K562 (cell line): ENCODE results near the gene COPS4. TPM values are rescaled to one million over a fixed set of nuclear protein-coding genes. Genes with fewer than 3 reads are reported as not detected.
A peak's percentile ranks its signal among the peaks of the same experiment; 100 is the strongest.

Source experiments
- CBX5 ChIP-seq: IDR thresholded peaks from 2 replicates; pipeline ENCODE4 v1.6.1; 2014; ENCODE audit warnings: low read depth, borderline replicate concordance
- DPF2 ChIP-seq: fragments of 450-650 bp; IDR thresholded peaks from 2 replicates; pipeline ENCODE4 v1.6.1; 2016
- GATA2 ChIP-seq: sonication (generic); formaldehyde crosslinking; IDR thresholded peaks from 2 replicates; pipeline ENCODE4 v1.4.0; 2020; ENCODE audit warnings: mild to moderate bottlenecking, missing genetic modification reagents
- RFX7 ChIP-seq: fragments of 250-450 bp; sonication (Bioruptor Pico); IDR thresholded peaks from 2 replicates; pipeline ENCODE4 v1.5.1; 2021; ENCODE audit warnings: mild to moderate bottlenecking
- TRIM28 ChIP-seq: fragments of 450-650 bp; IDR thresholded peaks from 2 replicates; pipeline ENCODE4 v1.6.1; 2017
- polyA plus RNA-seq, 8 experiments: library from polyadenylated mRNA; depleted of rRNA in 4 of 8; stranded (reverse) in 5 of 8; unstranded in 3 of 8; fragments of >200 nt; fragmentation: Nextera tagmentation in 2 of 8; fragmentation: Illumina TruSeq in 1 of 8; extraction: Ambion mirVana in 2 of 8; extraction: Trizol in 1 of 8; gene quantifications; 2 replicates each; pipeline versions ENCODE4 v1.2.1 to v1.2.3, GENCODE V29; 2011 to 2014; ENCODE audit warnings: inconsistent platforms in 1 of 8, missing spikeins in 1 of 8
- total RNA-seq, 7 experiments: library from RNA; depleted of rRNA in 6 of 7; stranded (reverse); fragments of >200 nt in 6 of 7; fragmentation: Illumina TruSeq in 2 of 7; extraction: Trizol in 2 of 7; gene quantifications; 2 replicates each; pipeline versions ENCODE4 v1.2.1 to v1.2.3, GENCODE V29; 2011 to 2021; ENCODE audit warnings: low replicate concordance in 1 of 7
- TF ChIP-seq, protein P1 (sequence below), 2 experiments: fragments of 450-650 bp; IDR thresholded peaks; 2 replicates each; pipeline ENCODE4 v1.6.1; 2016
- TF ChIP-seq, protein P2 (sequence below), 2 experiments: fragments of 450-650 bp in 1 of 2; sonication (generic) in 1 of 2; formaldehyde crosslinking in 1 of 2; IDR thresholded peaks in 1 of 2; conservative IDR thresholded peaks in 1 of 2; 2 replicates each; pipeline versions ENCODE4 v1.6.1 to v1.8.1; 2016 to 2023; ENCODE audit warnings: mild to moderate bottlenecking in 2 of 2, moderate library complexity in 2 of 2, inconsistent platforms in 1 of 2, missing genetic modification reagents in 1 of 2
- TF ChIP-seq, protein P3 (sequence below): fragments of 200-800 bp; sonication (Bioruptor generic); IDR thresholded peaks from 2 replicates; pipeline ENCODE4 v1.6.1; 2016; ENCODE audit warnings: missing genetic modification characterization, missing compliant biosample characterization
- TF ChIP-seq, protein P4 (sequence below): fragments of 450-650 bp; IDR thresholded peaks from 2 replicates; pipeline ENCODE4 v1.6.1; 2017; ENCODE audit warnings: antibody characterized with exemption, mild to moderate bottlenecking
- TF ChIP-seq, protein P5 (sequence below): sonication (generic); formaldehyde crosslinking; IDR thresholded peaks from 2 replicates; pipeline ENCODE4 v1.8.0; 2022; ENCODE audit warnings: mild to moderate bottlenecking, missing genetic modification reagents
- TF ChIP-seq, protein P6 (sequence below): IDR thresholded peaks from 2 replicates; pipeline ENCODE4 v1.6.1; 2012; ENCODE audit warnings: low read depth, low read length, improper control_type of control experiment, borderline replicate concordance

COPS4 gene
- total and polyA plus RNA-seq, 9 of the 15 experiments (the other 6 are each of a cell fraction or from before 2014, with no cell fraction given): 44.7 to 180 (median 70.9) TPM

DNA sequence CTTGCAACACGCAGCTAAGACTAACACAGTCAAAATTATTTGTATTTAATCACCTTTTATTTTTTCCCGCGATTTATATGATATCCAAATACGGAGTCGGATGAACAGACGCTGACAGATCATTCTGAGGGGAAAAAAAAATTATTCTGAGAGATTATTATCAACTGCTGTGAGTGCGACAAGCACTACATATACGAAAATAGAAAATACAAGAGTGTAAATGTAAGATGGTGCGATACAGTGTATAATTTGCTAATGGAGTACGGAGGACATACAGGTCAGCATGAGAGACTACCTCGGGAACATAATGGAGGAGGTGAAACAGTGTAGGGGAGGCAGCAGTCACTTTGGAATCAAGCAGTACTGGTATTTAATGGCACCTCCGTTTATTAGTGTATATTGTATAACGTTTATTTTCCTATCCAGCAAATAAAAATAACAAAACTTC is 21.5 kb upstream of the COPS4 start (continued):
- TF ChIP-seq, protein P1, sequence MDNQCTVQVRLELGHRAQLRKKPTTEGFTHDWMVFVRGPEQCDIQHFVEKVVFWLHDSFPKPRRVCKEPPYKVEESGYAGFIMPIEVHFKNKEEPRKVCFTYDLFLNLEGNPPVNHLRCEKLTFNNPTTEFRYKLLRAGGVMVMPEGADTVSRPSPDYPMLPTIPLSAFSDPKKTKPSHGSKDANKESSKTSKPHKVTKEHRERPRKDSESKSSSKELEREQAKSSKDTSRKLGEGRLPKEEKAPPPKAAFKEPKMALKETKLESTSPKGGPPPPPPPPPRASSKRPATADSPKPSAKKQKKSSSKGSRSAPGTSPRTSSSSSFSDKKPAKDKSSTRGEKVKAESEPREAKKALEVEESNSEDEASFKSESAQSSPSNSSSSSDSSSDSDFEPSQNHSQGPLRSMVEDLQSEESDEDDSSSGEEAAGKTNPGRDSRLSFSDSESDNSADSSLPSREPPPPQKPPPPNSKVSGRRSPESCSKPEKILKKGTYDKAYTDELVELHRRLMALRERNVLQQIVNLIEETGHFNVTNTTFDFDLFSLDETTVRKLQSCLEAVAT (IDR thresholded peaks at IDR 0.05): peak in 1 of 2 experiments; percentile 7; a peak in 1 of 4 replicates
- TF ChIP-seq DPF2 (0 out of 2 replicates have a peak, but pooled peaks have one; percentile 37), RFX7 (no peak), CBX5 (no peak), GATA2 (CRISPR knock-in tag) (0 out of 2 replicates have a peak, but pooled peaks have one; percentile 9), TRIM28 (no peak)
- TF ChIP-seq, protein P2, sequence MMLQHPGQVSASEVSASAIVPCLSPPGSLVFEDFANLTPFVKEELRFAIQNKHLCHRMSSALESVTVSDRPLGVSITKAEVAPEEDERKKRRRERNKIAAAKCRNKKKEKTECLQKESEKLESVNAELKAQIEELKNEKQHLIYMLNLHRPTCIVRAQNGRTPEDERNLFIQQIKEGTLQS (IDR thresholded peaks at IDR 0.05): no peak
- TF ChIP-seq, protein P2 (CRISPR knock-in tag; conservative IDR thresholded peaks at IDR 0.05): no peak
- TF ChIP-seq, protein P3, sequence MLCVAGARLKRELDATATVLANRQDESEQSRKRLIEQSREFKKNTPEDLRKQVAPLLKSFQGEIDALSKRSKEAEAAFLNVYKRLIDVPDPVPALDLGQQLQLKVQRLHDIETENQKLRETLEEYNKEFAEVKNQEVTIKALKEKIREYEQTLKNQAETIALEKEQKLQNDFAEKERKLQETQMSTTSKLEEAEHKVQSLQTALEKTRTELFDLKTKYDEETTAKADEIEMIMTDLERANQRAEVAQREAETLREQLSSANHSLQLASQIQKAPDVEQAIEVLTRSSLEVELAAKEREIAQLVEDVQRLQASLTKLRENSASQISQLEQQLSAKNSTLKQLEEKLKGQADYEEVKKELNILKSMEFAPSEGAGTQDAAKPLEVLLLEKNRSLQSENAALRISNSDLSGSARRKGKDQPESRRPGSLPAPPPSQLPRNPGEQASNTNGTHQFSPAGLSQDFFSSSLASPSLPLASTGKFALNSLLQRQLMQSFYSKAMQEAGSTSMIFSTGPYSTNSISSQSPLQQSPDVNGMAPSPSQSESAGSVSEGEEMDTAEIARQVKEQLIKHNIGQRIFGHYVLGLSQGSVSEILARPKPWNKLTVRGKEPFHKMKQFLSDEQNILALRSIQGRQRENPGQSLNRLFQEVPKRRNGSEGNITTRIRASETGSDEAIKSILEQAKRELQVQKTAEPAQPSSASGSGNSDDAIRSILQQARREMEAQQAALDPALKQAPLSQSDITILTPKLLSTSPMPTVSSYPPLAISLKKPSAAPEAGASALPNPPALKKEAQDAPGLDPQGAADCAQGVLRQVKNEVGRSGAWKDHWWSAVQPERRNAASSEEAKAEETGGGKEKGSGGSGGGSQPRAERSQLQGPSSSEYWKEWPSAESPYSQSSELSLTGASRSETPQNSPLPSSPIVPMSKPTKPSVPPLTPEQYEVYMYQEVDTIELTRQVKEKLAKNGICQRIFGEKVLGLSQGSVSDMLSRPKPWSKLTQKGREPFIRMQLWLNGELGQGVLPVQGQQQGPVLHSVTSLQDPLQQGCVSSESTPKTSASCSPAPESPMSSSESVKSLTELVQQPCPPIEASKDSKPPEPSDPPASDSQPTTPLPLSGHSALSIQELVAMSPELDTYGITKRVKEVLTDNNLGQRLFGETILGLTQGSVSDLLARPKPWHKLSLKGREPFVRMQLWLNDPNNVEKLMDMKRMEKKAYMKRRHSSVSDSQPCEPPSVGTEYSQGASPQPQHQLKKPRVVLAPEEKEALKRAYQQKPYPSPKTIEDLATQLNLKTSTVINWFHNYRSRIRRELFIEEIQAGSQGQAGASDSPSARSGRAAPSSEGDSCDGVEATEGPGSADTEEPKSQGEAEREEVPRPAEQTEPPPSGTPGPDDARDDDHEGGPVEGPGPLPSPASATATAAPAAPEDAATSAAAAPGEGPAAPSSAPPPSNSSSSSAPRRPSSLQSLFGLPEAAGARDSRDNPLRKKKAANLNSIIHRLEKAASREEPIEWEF (CRISPR knock-in tag): peak; percentile 52; the same call in 1 of the 2 replicates
- TF ChIP-seq, protein P4, sequence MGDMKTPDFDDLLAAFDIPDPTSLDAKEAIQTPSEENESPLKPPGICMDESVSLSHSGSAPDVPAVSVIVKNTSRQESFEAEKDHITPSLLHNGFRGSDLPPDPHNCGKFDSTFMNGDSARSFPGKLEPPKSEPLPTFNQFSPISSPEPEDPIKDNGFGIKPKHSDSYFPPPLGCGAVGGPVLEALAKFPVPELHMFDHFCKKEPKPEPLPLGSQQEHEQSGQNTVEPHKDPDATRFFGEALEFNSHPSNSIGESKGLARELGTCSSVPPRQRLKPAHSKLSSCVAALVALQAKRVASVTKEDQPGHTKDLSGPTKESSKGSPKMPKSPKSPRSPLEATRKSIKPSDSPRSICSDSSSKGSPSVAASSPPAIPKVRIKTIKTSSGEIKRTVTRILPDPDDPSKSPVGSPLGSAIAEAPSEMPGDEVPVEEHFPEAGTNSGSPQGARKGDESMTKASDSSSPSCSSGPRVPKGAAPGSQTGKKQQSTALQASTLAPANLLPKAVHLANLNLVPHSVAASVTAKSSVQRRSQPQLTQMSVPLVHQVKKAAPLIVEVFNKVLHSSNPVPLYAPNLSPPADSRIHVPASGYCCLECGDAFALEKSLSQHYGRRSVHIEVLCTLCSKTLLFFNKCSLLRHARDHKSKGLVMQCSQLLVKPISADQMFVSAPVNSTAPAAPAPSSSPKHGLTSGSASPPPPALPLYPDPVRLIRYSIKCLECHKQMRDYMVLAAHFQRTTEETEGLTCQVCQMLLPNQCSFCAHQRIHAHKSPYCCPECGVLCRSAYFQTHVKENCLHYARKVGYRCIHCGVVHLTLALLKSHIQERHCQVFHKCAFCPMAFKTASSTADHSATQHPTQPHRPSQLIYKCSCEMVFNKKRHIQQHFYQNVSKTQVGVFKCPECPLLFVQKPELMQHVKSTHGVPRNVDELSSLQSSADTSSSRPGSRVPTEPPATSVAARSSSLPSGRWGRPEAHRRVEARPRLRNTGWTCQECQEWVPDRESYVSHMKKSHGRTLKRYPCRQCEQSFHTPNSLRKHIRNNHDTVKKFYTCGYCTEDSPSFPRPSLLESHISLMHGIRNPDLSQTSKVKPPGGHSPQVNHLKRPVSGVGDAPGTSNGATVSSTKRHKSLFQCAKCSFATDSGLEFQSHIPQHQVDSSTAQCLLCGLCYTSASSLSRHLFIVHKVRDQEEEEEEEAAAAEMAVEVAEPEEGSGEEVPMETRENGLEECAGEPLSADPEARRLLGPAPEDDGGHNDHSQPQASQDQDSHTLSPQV: 0 out of 2 replicates have a peak, but pooled peaks have one; percentile 47
- TF ChIP-seq, protein P5, sequence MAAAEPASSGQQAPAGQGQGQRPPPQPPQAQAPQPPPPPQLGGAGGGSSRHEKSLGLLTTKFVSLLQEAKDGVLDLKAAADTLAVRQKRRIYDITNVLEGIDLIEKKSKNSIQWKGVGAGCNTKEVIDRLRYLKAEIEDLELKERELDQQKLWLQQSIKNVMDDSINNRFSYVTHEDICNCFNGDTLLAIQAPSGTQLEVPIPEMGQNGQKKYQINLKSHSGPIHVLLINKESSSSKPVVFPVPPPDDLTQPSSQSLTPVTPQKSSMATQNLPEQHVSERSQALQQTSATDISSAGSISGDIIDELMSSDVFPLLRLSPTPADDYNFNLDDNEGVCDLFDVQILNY: no peak
- TF ChIP-seq, protein P6, sequence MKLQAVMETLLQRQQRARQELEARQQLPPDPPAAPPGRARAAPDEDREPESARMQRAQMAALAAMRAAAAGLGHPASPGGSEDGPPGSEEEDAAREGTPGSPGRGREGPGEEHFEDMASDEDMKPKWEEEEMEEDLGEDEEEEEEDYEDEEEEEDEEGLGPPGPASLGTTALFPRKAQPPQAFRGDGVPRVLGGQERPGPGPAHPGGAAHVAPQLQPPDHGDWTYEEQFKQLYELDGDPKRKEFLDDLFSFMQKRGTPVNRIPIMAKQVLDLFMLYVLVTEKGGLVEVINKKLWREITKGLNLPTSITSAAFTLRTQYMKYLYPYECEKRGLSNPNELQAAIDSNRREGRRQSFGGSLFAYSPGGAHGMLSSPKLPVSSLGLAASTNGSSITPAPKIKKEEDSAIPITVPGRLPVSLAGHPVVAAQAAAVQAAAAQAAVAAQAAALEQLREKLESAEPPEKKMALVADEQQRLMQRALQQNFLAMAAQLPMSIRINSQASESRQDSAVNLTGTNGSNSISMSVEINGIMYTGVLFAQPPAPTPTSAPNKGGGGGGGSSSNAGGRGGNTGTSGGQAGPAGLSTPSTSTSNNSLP: 0 out of 2 replicates have a peak, but pooled peaks have one; percentile 1
